Measurements from ENCODE around the gene CRK.
"Not testable (repeated sequence)": the region's sequence is repeated elsewhere in the genome, so short reads cannot be mapped to it uniquely, and the experiment has no call there.

Gene CRK

DNA sequence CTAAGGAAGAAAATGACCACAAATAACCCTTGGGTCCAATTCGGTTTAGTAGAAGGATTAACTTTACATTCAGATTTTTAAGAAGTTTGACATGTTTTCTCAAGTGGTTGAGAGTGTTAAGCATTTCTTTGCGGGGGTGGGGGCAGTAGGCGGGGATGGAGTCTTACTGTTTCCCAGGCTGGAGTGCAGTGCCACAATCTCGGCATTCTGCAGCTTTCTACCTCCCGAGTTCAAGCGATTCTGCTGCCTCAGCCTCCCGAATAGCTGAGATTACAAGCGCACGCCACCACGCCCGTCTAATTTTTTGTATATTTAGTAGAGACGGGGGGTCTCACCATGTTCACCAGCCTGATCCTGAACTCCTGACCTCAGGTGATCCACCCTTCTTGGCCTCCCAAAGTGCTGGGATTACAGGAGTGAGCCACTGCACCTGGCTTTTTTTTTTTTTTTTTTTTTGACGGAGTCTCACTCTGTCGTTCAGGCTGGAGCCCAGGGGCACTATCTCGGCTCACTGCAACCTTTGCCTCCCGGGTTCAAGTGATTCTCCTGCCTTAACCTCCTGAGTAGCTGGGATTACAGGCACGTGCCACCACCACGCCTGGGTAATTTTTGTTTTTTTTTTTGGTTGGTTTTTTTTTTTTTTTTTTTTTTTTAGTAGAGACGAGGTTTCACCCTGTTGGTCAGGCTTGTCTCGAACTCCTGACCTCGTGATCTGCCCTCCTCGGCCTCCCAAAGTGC lies 68.4 kb downstream of the CRK start:
- not testable (repeated sequence) for DNase-seq (ENCODE audit: low read depth)

- not testable (repeated sequence) for DNase-seq (ENCODE audit: low read depth)
Observed at GRCh38 chr17:1386675-1387190, 69.3 kb downstream of the CRK start.

- no peak for DNase-seq (ENCODE audit: low read depth)
Observed at GRCh38 chr17:1386265-1386664, 69.8 kb downstream of the CRK start.

DNA sequence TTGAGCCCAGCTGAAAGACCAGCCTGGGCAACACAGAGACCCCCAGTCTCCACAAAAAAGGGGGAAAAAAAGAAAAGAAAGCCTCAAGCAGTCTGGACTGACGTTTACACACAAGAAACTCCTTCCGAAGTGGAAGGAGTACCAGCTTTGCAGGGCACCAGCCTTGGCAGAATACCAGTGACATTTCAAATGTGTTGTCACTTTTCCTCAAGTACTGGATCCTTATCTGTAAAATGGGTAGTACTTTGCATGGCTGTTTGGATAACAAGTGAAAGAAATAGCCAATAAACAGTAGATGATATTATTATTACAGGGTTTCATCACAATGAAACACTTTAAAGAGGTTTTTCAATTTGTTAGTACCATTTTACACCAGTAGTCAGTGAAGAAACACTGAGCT lies 70.2 kb downstream of the CRK start:
- no peak for DNase-seq (ENCODE audit: low read depth)

- DNase-seq (ENCODE audit: low read depth) = no peak
Observed at GRCh38 chr17:1384905-1385435, 71.1 kb downstream of the CRK start.

DNA sequence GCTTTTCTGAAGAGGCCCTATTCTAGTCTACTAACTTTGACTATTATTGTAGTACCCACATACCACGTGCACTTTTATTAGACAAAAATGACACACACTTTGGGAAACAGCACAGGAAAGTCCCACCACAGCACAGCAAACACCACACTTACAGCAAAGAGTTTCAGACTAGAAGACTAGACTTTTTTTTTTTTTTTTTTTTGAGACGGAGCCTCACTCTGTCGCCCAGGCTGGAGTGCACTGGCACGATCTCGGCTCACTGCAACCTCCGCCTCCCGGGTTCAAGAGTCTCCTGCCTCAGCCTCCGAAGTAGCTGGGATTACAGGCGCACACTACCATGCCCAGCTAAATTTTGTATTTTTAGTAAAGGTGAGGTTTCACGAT lies 76.1 kb downstream of the CRK start:
- DNase-seq (ENCODE audit: low read depth) = peak; percentile 18

- DNase-seq (ENCODE audit: low read depth) = no peak
Observed at GRCh38 chr17:1379208-1379929, 76.7 kb downstream of the CRK start.

DNA sequence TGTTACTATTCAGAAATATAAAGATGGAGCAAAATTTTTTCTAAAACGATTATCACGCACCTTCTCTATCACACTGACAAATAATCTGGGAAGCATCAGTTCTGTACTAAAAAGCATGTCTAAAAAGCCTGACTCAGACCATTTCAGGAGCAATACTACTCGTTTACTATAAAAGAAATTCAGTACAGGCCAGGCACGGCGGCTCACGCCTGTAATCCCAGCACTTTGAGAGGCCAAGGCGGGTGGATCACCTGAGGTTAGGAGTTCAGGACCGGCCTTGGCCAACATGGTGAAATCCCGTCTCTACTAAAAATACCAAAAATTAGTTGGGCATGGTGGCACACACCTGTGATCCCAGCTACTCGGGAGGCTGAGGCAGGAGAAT lies 77.6 kb downstream of the CRK start:
- DNase-seq (ENCODE audit: low read depth) = not testable (repeated sequence)

- no peak for DNase-seq (ENCODE audit: low read depth)
Observed at GRCh38 chr17:1377334-1377733, 78.7 kb downstream of the CRK start.

- no peak for DNase-seq (ENCODE audit: low read depth)
Observed at GRCh38 chr17:1376061-1376460, 80.0 kb downstream of the CRK start.

DNA sequence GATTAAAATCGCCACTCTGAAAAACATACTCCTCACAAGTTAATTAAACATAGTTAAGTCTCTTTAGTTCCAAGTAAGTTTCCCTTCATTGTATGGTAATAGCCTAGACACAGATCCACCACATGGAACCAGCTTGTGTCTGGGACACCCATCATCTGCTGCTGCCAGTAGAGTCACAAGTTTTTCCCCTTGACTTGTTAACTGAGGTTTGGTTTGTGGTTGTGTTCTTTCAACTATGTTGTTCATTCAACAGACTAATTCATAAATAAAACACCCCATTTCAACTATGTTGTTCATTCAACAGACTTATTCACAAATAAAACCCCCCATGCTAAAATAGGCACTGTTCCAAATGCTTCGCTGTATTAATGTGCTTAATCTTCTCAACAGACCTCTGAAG lies 80.4 kb downstream of the CRK start:
- DNase-seq (ENCODE audit: low read depth) = no peak

- no peak for DNase-seq (ENCODE audit: low read depth)
Observed at GRCh38 chr17:1374431-1375177, 81.4 kb downstream of the CRK start.

GRCh38 chr17:1373707-1374237 lies 82.3 kb downstream of the CRK start:
- DNase-seq (ENCODE audit: low read depth) = no peak

DNA sequence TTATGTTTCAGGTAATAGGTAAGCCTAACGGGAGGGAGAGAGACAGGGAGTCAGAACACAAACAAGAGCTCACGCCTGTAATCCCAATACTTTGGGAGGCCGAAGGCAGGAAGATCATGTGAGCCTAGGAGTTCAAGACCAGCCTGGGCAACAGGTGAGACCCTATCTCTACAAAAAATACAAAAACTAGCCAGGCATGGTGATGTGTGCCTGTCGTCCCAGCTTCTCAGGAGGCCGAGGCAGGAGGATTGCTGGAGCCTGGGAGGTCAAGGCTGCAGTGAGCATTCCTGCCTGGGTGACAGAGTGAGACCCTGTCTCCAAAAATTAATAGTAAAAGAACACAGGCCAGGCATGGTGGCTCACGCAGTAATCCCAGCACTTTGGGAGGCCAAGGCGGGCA lies 83.4 kb downstream of the CRK start:
- DNase-seq (ENCODE audit: low read depth) = no peak

DNA sequence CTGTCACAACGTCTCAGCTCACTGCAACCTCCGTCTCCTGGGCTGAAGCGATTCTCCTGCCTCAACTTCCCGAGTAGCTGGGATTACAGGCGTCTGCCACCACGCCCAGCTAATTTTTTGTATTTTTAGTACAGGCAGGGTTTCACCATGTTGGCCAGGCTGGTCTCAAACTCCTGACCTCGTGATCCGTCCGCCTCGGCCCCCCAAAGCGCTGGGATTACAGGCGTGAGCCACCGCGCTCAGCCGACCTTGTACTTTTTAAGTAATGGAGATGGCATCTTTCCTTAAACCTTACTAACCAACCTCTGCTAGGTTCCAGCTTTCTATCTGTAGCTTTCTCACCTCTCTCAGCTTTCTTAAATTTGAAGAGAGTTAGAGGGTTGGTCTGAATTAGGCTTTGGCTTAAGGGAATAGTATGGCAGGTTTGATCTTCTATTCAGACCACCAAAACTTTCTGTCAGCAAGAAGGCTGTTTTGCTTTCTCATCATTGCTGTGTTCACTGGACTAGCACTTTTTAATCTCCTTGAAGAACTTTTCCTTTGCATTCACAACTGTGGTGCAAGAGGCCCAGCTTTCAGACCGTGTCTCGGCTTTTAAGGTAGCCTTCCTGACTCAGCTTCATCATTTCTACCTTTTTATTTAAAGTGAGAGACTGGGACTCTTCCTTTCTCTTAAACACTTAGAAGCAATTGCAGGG lies 84.0 kb downstream of the CRK start:
- no peak for DNase-seq (ENCODE audit: low read depth)

All from T follicular helper cell (primary cell).